Measurements from ENCODE around the gene GPX2. TPM values are rescaled to one million over a fixed set of nuclear protein-coding genes. Genes with fewer than 3 reads are reported as not detected.
A peak's percentile ranks its signal among the peaks of the same experiment; 100 is the strongest.

Gene GPX2
- total RNA-seq, 1 experiment from 2014 or later, result 323 TPM

DNA sequence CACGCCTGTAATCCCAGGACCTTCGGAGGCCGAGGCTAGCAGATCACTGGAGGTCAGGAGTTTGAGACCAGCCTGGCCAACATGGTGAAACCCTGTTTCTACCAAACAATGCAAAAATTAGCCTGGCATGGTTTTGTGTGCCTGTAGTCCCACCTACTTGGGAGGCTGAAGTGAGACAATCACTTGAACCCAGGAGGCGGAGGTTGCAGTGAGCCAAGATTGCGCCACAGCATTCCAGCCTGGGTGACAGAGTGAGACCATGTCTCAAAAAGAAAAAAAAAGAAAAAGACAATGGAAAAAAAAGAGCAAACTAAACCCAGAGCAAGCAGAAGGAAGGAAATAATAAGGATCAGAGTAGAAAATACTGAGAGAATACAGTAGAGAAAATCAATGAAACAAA, 22.9 kb downstream of the GPX2 start:
- Histone ChIP-seq H3K9me3 (ENCODE audit: insufficient read depth, low read depth) (no peaks in the 10 kb centered on the region), H3F3A (ENCODE audit: insufficient read depth, low read depth) (no peaks in the 10 kb centered on the region; the same call in 1 of the 2 replicates), H3K4me2 (no peak overlapping the region), H2AFZ (no peak overlapping the region), H4K20me1 (ENCODE audit: insufficient read depth) (peaks cover 33% of the 10 kb centered on the region), H3K4me1 (replicated peaks; ENCODE audit: insufficient read depth) (peaks cover 18% of the 10 kb centered on the region), H3K4me3 (no peak overlapping the region), H3K27me3 (ENCODE audit: insufficient read depth, low read depth) (no peaks in the 10 kb centered on the region), H3K79me2 (ENCODE audit: low read depth) (peaks cover 79% of the 10 kb centered on the region), H3K9me2 (ENCODE audit: insufficient read depth) (no peaks in the 10 kb centered on the region), H3K36me3 (ENCODE audit: low read depth) (peaks cover 19% of the 10 kb centered on the region), H3K27ac (no peak overlapping the region)
- TF ChIP-seq, protein P1, sequence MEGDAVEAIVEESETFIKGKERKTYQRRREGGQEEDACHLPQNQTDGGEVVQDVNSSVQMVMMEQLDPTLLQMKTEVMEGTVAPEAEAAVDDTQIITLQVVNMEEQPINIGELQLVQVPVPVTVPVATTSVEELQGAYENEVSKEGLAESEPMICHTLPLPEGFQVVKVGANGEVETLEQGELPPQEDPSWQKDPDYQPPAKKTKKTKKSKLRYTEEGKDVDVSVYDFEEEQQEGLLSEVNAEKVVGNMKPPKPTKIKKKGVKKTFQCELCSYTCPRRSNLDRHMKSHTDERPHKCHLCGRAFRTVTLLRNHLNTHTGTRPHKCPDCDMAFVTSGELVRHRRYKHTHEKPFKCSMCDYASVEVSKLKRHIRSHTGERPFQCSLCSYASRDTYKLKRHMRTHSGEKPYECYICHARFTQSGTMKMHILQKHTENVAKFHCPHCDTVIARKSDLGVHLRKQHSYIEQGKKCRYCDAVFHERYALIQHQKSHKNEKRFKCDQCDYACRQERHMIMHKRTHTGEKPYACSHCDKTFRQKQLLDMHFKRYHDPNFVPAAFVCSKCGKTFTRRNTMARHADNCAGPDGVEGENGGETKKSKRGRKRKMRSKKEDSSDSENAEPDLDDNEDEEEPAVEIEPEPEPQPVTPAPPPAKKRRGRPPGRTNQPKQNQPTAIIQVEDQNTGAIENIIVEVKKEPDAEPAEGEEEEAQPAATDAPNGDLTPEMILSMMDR (conservative IDR thresholded peaks at IDR 0.05), result no peak
- TF ChIP-seq EZH2 (IDR thresholded peaks at IDR 0.05; ENCODE audit: low read depth), result no peak
- peak in 1 of 2 experiments; percentile 44 for DNase-seq
- BruUV-seq (replicated peaks), result no TSS peak
- intact Hi-C loops (cut with micrococcal nuclease; ENCODE audit: unreplicated experiment), result loop anchor here (10.0 kb wide), 1 partner anchor 415 kb away; the partner anchor contains the start of genes ZBTB1 and ZBTB25
- POLR2A ChIA-PET (ENCODE audit: unreplicated experiment), result no interaction called here
- CTCF ChIA-PET, result no interaction called here

GRCh38 chr14:64919215-64919614, 23.3 kb downstream of the GPX2 start:
- no peaks in the 10 kb centered on the region for H3K9me2 ChIP-seq (ENCODE audit: insufficient read depth)
- peaks cover 15% of the 10 kb centered on the region; the same call in 1 of the 2 replicates for H3K36me3 ChIP-seq (ENCODE audit: low read depth)
- H3F3A ChIP-seq (ENCODE audit: insufficient read depth, low read depth), result no peaks in the 10 kb centered on the region; the same call in 1 of the 2 replicates
- no peak overlapping the region for H3K4me3 ChIP-seq
- no peak overlapping the region for H3K4me2 ChIP-seq
- no peak for DNase-seq
- peaks cover 18% of the 10 kb centered on the region for H3K4me1 ChIP-seq (replicated peaks; ENCODE audit: insufficient read depth)
- no peak overlapping the region for H2AFZ ChIP-seq
- intact Hi-C loops (cut with micrococcal nuclease; ENCODE audit: unreplicated experiment), result loop anchor here (10.0 kb wide), 1 partner anchor 414 kb away; the partner anchor contains the start of genes ZBTB1 and ZBTB25
- POLR2A ChIA-PET (ENCODE audit: unreplicated experiment), result no interaction called here
- TF ChIP-seq, protein P1 (conservative IDR thresholded peaks at IDR 0.05), result no peak
- no peak for TF ChIP-seq EZH2 (IDR thresholded peaks at IDR 0.05; ENCODE audit: low read depth)
- BruUV-seq (replicated peaks), result no TSS peak
- H3K27ac ChIP-seq, result no peak overlapping the region
- peaks cover 33% of the 10 kb centered on the region for H4K20me1 ChIP-seq (ENCODE audit: insufficient read depth)
- peaks cover 83% of the 10 kb centered on the region for H3K79me2 ChIP-seq (ENCODE audit: low read depth)
- H3K27me3 ChIP-seq (ENCODE audit: insufficient read depth, low read depth), result no peaks in the 10 kb centered on the region
- CTCF ChIA-PET, result no interaction called here
- no peaks in the 10 kb centered on the region for H3K9me3 ChIP-seq (ENCODE audit: insufficient read depth, low read depth)

DNA sequence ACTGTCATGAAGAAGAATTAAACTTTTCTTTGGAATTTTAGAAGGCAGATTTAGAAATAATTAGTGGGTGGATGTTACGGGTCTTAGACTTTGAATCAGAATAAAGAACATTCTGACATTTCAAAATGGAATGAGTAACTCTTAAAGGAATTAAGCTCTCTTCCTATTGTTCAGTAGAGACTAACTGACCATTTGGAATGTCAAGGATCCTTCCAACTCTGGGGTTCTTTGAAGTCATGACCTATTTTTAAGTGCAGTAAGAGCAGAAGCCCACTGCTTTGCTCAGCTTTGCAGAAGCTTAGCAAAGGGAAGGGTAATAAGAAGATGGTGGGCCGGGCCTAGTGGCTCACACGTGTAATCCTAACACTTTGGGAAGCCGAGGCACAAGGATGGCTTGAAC, 24.3 kb downstream of the GPX2 start:
- Histone ChIP-seq H3K79me2 (ENCODE audit: low read depth) (peaks cover 78% of the 10 kb centered on the region), H4K20me1 (ENCODE audit: insufficient read depth) (peaks cover 31% of the 10 kb centered on the region), H3F3A (ENCODE audit: insufficient read depth, low read depth) (peaks cover 4% of the 10 kb centered on the region; the same call in 1 of the 2 replicates), H3K4me2 (no peak overlapping the region), H3K9me3 (ENCODE audit: insufficient read depth, low read depth) (no peaks in the 10 kb centered on the region), H2AFZ (no peak overlapping the region), H3K36me3 (ENCODE audit: low read depth) (peaks cover 10% of the 10 kb centered on the region; the same call in 1 of the 2 replicates), H3K9me2 (ENCODE audit: insufficient read depth) (no peaks in the 10 kb centered on the region), H3K27me3 (ENCODE audit: insufficient read depth, low read depth) (no peaks in the 10 kb centered on the region), H3K4me3 (no peak overlapping the region), H3K4me1 (replicated peaks; ENCODE audit: insufficient read depth) (peaks cover 22% of the 10 kb centered on the region), H3K27ac (no peak overlapping the region)
- ChIA-PET CTCF (no interaction called here), POLR2A (ENCODE audit: unreplicated experiment) (no interaction called here)
- BruUV-seq (replicated peaks), result no TSS peak
- no peak for TF ChIP-seq EZH2 (IDR thresholded peaks at IDR 0.05; ENCODE audit: low read depth)
- TF ChIP-seq, protein P1 (conservative IDR thresholded peaks at IDR 0.05), result no peak
- DNase-seq, result no peak
- intact Hi-C loops (cut with micrococcal nuclease; ENCODE audit: unreplicated experiment), result loop anchor here (10.0 kb wide), 1 partner anchor 413 kb away; the partner anchor contains the start of genes ZBTB1 and ZBTB25
